Brain microvascular endothelial cell (primary cell): ENCODE results near the gene SAMD4A.
A peak's percentile ranks its signal among the peaks of the same experiment; 100 is the strongest.
"Not testable (repeated sequence)": the region's sequence is repeated elsewhere in the genome, so short reads cannot be mapped to it uniquely, and the experiment has no call there.

ENCODE experiments used
- DNase-seq: peaks from one replicate; pipeline ENCODE4 v3.0.0-alpha.2; 2020
- H3K27ac ChIP-seq: fragments of 250-450 bp; sonication (Bioruptor Pico); 2 replicates; pipeline ENCODE4 v1.5.1; 2020; ENCODE audit warnings: mild to moderate bottlenecking, moderate library complexity
- H3K27me3 ChIP-seq: fragments of 250-450 bp; sonication (Bioruptor Pico); replicated peaks from 2 replicates; pipeline ENCODE4 v1.5.1; 2020; ENCODE audit warnings: mild to moderate bottlenecking
- H3K36me3 ChIP-seq: fragments of 250-450 bp; sonication (Bioruptor Pico); replicated peaks from 2 replicates; pipeline ENCODE4 v1.5.1; 2020; ENCODE audit warnings: mild to moderate bottlenecking
- H3K4me3 ChIP-seq: 2 replicates; pipeline ENCODE4 v1.5.1; 2011; ENCODE audit warnings: low read depth, mild to moderate bottlenecking, control low read depth, low read length, moderate library complexity
- CTCF ChIP-seq: IDR thresholded peaks from 2 replicates; pipeline ENCODE4 v1.5.1; 2011; ENCODE audit warnings: low read depth, mild to moderate bottlenecking, moderate library complexity, low read length, control low read depth, inconsistent platforms; ENCODE audit errors: missing control alignments
- in situ Hi-C: cut with HindIII; loops from 2 replicates; pipeline ENCODE4 v1.10.0; 2017; ENCODE audit warnings: low sequenced_read_pairs, low pct_ligation_motif_present

The SAMD4A gene

GRCh38 chr14:54794796-54795195 lies 227.9 kb downstream of the SAMD4A start:
- no peak for DNase-seq
- TF ChIP-seq CTCF: no peak
- no peaks in the 10 kb centered on the region for H3K27me3 ChIP-seq
- H3K27ac ChIP-seq: no peak overlapping the region
- H3K36me3 ChIP-seq: peaks cover 5% of the 10 kb centered on the region
- in situ Hi-C loops: no loop called here
- no peak overlapping the region for H3K4me3 ChIP-seq

- Histone ChIP-seq H3K27ac (no peak overlapping the region), H3K4me3 (no peak overlapping the region), H3K36me3 (no peaks in the 10 kb centered on the region), H3K27me3 (no peaks in the 10 kb centered on the region)
- peak; percentile 43 for DNase-seq
- in situ Hi-C loops: no loop called here
- no peak for TF ChIP-seq CTCF
Observed at GRCh38 chr14:54796961-54797360, 230.0 kb downstream of the SAMD4A start.

- H3K27ac ChIP-seq: no peak overlapping the region
- in situ Hi-C loops: no loop called here
- no peak for DNase-seq
- H3K36me3 ChIP-seq: no peaks in the 10 kb centered on the region
- H3K4me3 ChIP-seq: no peak overlapping the region
- no peaks in the 10 kb centered on the region for H3K27me3 ChIP-seq
- no peak for TF ChIP-seq CTCF
Observed at GRCh38 chr14:54797556-54797955, 230.6 kb downstream of the SAMD4A start.

GRCh38 chr14:54797986-54798385 lies 231.1 kb downstream of the SAMD4A start:
- in situ Hi-C loops: no loop called here
- DNase-seq: no peak

GRCh38 chr14:54798465-54799124 lies 231.7 kb downstream of the SAMD4A start:
- no peak for TF ChIP-seq CTCF
- in situ Hi-C loops: no loop called here
- H3K27ac ChIP-seq: no peak overlapping the region
- DNase-seq: no peak
- H3K27me3 ChIP-seq: no peaks in the 10 kb centered on the region
- H3K4me3 ChIP-seq: no peak overlapping the region
- no peaks in the 10 kb centered on the region for H3K36me3 ChIP-seq

More at GRCh38 chr14:54797986-54798385, 231.1 kb downstream of the SAMD4A start:
- no peak for TF ChIP-seq CTCF
- Histone ChIP-seq H3K36me3 (no peaks in the 10 kb centered on the region), H3K4me3 (no peak overlapping the region), H3K27ac (no peak overlapping the region), H3K27me3 (no peaks in the 10 kb centered on the region)

GRCh38 chr14:54801482-54801881 lies 234.6 kb downstream of the SAMD4A start:
- H3K27ac ChIP-seq, in situ Hi-C loops, H3K4me3 ChIP-seq, H3K27me3 ChIP-seq, DNase-seq, H3K36me3 ChIP-seq: not testable (repeated sequence)
